ENCODE results near the gene VLDLR.

GRCh38 chr9:2602704-2603116 lies 18.9 kb upstream of the VLDLR start:
- no peak for TF ChIP-seq CTCF (conservative IDR thresholded peaks at IDR 0.05)
- TF ChIP-seq ZFX (IDR thresholded peaks at IDR 0.05) = no peak
